Common myeloid progenitor, CD34-positive (primary cell): ENCODE measurements around the gene ASTN2.

Experiments
- CTCF ChIA-PET: fragments of 350-600 bp; sonication (Branson Sonifier 250); formaldehyde crosslinking; loops from one replicate; lab custom pipeline; 2021; ENCODE audit warnings: antibody characterized with exemption; lab: Charles Lee
- POLR2A ChIA-PET: fragments of 350-600 bp; sonication (Branson Sonifier 250); formaldehyde crosslinking; loops from one replicate; lab custom pipeline; 2021; ENCODE audit warnings: antibody characterized with exemption; lab: Charles Lee
- DNase-seq, 3 donors: peaks; one replicate each; pipeline versions ENCODE4 v3.0.0 to v3.0.0-alpha.2; 2013
- H3K27ac ChIP-seq, 2 experiments: 1 replicate in 1 of 2; 2 replicates in 1 of 2; pipeline ENCODE4 v1.7.0; 2013; ENCODE audit warnings: inconsistent platforms in 2 of 2, low read length in 2 of 2, mild to moderate bottlenecking in 2 of 2, low read depth in 1 of 2, moderate library complexity in 1 of 2; ENCODE audit not compliant: severe bottlenecking in 2 of 2, insufficient read depth in 1 of 2, poor library complexity in 1 of 2
- H3K27me3 ChIP-seq, 5 experiments: replicated peaks in 2 of 5; 1 replicate in 3 of 5; 2 replicates in 2 of 5; pipeline versions ENCODE4 v1.6.1 to v1.7.0; 2013; ENCODE audit warnings: low read length in 4 of 5, mild to moderate bottlenecking in 2 of 5, moderate library complexity in 2 of 5, inconsistent platforms in 1 of 5; ENCODE audit not compliant: insufficient read depth in 5 of 5, control insufficient read depth in 4 of 5
- H3K36me3 ChIP-seq, 4 experiments: 1 replicate in 2 of 4; 2 replicates in 2 of 4; pipeline versions ENCODE4 v1.6.1 to v1.7.0; 2013; ENCODE audit warnings: low read length in 3 of 4, control low read depth in 1 of 4, mild to moderate bottlenecking in 1 of 4; ENCODE audit not compliant: control insufficient read depth in 4 of 4, insufficient read depth in 4 of 4
- H3K4me1 ChIP-seq, 4 experiments: 1 replicate in 3 of 4; 2 replicates in 1 of 4; pipeline versions ENCODE4 v1.6.1 to v1.7.1; 2013; ENCODE audit warnings: low read length in 3 of 4, mild to moderate bottlenecking in 3 of 4, control low read depth in 1 of 4, inconsistent platforms in 1 of 4, moderate library complexity in 1 of 4; ENCODE audit not compliant: control insufficient read depth in 4 of 4, insufficient read depth in 4 of 4; ENCODE audit errors: control extremely low read depth in 1 of 4
- H3K4me3 ChIP-seq, 7 experiments: 1 replicate in 4 of 7; 2 replicates in 3 of 7; pipeline versions ENCODE4 v1.5.1 to v1.7.0; 2013; ENCODE audit warnings: mild to moderate bottlenecking in 7 of 7, low read length in 6 of 7, moderate library complexity in 6 of 7, inconsistent platforms in 2 of 7, low read depth in 2 of 7, control low read depth in 1 of 7; ENCODE audit not compliant: insufficient read depth in 4 of 7, control insufficient read depth in 1 of 7; ENCODE audit errors: extremely low read depth in 1 of 7
- H3K9me3 ChIP-seq, 5 experiments: 1 replicate in 4 of 5; 2 replicates in 1 of 5; pipeline versions ENCODE4 v1.6.1 to v1.7.1; 2013; ENCODE audit warnings: low read length in 4 of 5, mild to moderate bottlenecking in 2 of 5, inconsistent platforms in 1 of 5, low read depth in 1 of 5, moderate library complexity in 1 of 5; ENCODE audit not compliant: control insufficient read depth in 4 of 5, insufficient read depth in 2 of 5; ENCODE audit errors: control extremely low read depth in 1 of 5
- WGBS: methylation state at CpG from one replicate; pipeline ENCODE4 v1.1.5; 2013; ENCODE audit not compliant: insufficient coverage; 5-methylcytosine and 5-hydroxymethylcytosine counted together

Gene ASTN2

DNA sequence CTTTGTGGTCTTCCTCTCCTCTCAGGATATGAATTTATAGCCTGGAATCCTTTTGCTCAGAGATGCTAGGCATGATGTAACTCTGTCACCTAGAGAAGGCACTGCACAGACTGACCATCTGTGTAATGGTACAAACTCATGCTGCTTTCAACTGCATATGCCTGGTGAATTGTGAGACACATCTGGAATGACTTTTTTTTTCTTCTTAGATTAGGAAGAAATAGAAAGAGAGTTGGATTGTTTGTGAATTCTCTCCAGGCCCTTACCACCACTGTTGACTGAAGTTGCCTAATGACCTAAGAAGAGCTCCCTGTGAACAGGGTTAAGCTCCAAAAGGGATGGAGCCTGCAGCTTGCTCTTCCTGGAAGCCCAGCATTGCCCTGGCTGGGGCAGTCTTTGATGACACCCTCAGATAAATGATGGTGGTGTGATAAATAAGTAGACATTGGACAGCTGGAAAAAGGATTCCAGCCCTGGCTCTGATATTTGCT is 775.6 kb downstream of the ASTN2 start:
- ChIA-PET CTCF (no interaction called here), POLR2A (no interaction called here)
- H3K4me1 ChIP-seq, result no peaks in the 10 kb centered on the region
- no peak overlapping the region for H3K27ac ChIP-seq
- H3K36me3 ChIP-seq, result no peaks in the 10 kb centered on the region
- no peak for DNase-seq
- no peak overlapping the region for H3K4me3 ChIP-seq
- no peaks in the 10 kb centered on the region for H3K9me3 ChIP-seq
- no peaks in the 10 kb centered on the region for H3K27me3 ChIP-seq

DNA sequence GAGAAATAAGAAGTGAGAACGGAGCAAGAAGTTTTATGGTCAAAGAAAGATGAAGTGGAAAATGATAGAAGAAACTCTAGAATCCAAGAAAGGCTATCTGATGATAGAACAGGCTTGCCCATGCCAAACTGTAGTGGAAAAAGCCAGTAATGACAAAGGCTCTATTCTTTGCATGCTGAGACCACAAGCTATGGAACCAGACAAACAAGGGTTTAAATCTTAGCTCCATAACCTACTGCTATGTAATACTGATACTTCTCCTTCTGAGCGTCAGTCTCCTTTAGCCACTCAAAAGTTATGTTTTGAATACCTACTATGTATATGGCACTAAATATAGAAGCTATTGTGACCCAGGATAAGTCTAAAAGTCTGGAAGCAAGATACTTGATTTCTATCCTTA is 778.9 kb downstream of the ASTN2 start:
- DNase-seq, result no peak
- no peaks in the 10 kb centered on the region for H3K36me3 ChIP-seq
- WGBS, result 100% methylated on average over 1 of the region's 2 CpGs
- H3K4me3 ChIP-seq, result no peak overlapping the region
- no peaks in the 10 kb centered on the region for H3K4me1 ChIP-seq
- CTCF ChIA-PET, result interaction anchor here (1.3 to 1.5 kb wide), 2 partner anchors 11 to 13 kb away, joined by 3 to 4 read pairs; no protein-coding TSS in a partner anchor
- H3K27ac ChIP-seq, result no peak overlapping the region
- no peaks in the 10 kb centered on the region for H3K9me3 ChIP-seq
- POLR2A ChIA-PET, result no interaction called here
- no peaks in the 10 kb centered on the region for H3K27me3 ChIP-seq

DNA sequence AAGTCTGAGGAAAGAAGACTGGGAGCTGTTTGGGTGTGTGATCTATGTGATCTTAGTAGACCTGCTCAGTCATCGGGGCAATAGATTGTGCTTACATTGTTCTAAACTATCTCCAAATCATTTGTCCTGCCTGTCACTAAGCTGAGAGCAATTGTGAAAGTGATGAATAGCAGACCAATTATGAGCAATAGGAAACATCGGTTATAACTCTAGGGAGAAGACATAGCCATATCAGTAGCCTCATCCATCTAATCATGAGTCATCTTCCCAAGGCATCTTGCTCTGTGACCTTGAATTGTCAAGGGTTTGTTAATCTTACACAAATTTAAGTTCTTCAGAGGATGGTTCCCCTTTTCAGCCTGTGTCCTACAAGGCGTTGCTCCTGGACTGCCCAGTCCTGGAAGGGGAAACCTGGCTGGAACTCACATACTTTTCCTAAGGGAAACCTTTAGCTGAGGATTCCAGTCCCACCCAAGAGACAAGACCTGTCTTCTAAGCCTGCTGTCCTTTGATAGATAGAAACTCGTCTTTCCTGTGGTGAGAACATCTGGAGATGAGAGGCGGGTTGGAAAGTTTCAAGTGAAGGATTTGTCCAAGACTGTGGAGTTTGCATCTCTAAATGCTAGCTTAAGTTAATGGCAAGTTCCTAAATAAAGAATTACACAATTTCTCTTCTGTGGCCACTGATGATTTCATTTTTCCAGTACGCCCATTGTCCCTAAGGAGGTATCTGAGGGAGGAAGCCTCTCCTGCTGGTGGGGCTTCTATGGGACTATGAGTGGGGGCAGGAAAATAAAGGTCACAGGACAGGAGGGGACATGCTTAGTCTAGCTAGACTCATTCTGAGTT is 781.6 kb downstream of the ASTN2 start:
- no peak overlapping the region for H3K27ac ChIP-seq
- ChIA-PET CTCF (interaction anchor here (1.4 kb wide), 1 partner anchor 28 kb away, joined by 3 read pairs; no protein-coding TSS in a partner anchor), POLR2A (no interaction called here)
- no peak overlapping the region for H3K4me3 ChIP-seq
- DNase-seq, result no peak
- no peaks in the 10 kb centered on the region for H3K4me1 ChIP-seq
- H3K27me3 ChIP-seq, result no peaks in the 10 kb centered on the region
- 90% methylated on average over 2 of the region's 6 CpGs for WGBS
- no peaks in the 10 kb centered on the region for H3K9me3 ChIP-seq
- H3K36me3 ChIP-seq, result no peaks in the 10 kb centered on the region

DNA sequence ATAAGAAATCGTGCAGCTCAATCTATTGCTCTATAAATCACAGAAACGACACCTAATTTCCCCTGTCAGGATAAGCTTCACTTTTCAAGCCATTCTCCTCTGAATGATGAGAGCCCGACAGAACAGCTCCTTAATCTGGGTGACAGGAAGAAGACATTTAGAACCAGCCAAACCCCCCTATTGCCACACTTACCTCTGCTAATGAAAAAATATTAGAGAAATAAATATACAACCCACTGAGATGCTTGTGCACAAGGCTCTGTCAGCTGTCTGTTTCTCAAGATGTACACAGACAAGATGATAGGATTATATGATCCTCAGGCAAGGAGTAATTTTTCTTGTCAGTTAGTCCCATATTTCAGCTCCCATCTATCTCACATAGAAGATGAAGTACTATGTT is 785.2 kb downstream of the ASTN2 start:
- ChIA-PET POLR2A (no interaction called here), CTCF (no interaction called here)
- Histone ChIP-seq H3K9me3 (no peaks in the 10 kb centered on the region), H3K27me3 (no peaks in the 10 kb centered on the region), H3K36me3 (no peaks in the 10 kb centered on the region), H3K4me1 (no peaks in the 10 kb centered on the region), H3K27ac (no peak overlapping the region), H3K4me3 (no peak overlapping the region)
- DNase-seq, result no peak
- 80% methylated on average over 1 of the region's 3 CpGs for WGBS

DNA sequence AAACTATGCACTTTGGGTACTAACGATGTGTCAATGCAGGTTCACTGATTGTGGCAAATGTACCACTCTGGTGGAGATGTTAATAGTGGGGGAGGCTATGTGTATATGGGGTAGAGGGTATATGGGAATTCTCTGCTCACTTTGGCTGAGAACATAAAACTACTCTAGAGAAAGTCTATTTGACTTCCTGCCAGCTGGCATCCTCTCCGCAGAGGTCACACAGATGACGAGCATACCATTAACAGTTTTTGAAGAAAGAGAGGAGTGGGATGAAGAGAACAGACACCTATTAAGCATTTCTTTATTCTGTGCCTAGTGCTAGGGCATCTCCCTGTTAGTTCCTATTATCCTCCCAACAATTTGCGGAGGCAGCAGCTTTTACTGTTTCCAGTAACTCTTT is 786.1 kb downstream of the ASTN2 start:
- Histone ChIP-seq H3K27ac (no peak overlapping the region), H3K4me3 (no peak overlapping the region), H3K27me3 (no peaks in the 10 kb centered on the region), H3K36me3 (no peaks in the 10 kb centered on the region), H3K4me1 (no peaks in the 10 kb centered on the region), H3K9me3 (no peaks in the 10 kb centered on the region)
- CTCF ChIA-PET, result no interaction called here
- POLR2A ChIA-PET, result no interaction called here
- WGBS, result 85% methylated on average over 2 of the region's 4 CpGs
- no peak for DNase-seq

DNA sequence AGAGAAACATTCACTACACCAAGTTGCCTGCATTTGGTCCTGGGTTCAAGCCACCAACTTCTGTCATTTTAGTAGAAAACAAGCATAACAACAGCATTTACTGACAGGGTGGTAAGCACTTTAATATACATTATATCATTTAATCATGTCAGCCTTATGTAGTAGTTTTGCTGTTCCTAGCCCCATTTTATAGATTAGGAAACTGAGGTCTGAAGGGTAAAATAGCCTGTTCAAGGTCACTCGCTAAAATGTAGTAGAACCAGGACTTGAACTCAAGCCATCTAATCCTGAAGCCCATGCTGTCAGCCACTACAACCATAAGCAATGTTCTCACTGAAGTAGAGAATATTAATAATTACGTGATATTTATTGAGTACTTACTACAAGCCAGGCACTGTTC is 787.4 kb downstream of the ASTN2 start:
- Histone ChIP-seq H3K27ac (no peak overlapping the region), H3K36me3 (no peaks in the 10 kb centered on the region), H3K27me3 (no peaks in the 10 kb centered on the region), H3K4me3 (no peak overlapping the region), H3K9me3 (no peaks in the 10 kb centered on the region), H3K4me1 (no peaks in the 10 kb centered on the region)
- ChIA-PET POLR2A (no interaction called here), CTCF (no interaction called here)
- no peak for DNase-seq
- no CpG with 5 or more reads among the region's 2 CpGs for WGBS

DNA sequence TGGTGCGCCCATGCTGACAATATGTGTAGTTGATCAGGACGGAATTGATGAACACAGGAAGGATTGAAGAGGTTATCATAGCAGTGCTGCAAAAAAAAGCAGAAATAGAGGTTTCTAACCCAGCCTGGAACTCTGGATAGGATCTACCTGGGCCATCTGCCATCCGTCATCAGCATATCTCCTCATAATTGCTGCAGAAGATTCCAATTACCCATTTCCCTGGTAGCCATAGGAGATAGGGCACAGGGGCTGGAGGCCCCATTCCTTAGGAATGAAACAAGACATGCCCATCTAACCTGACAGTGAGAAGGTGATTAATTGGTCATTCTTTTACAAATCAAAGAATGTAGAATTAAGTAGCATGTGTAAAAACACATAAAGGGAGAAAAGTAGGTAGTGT is 788.1 kb downstream of the ASTN2 start:
- H3K4me1 ChIP-seq, result no peaks in the 10 kb centered on the region
- no peak overlapping the region for H3K4me3 ChIP-seq
- WGBS, result 100% methylated on average over 2 of the region's 3 CpGs
- no peak overlapping the region for H3K27ac ChIP-seq
- no peaks in the 10 kb centered on the region for H3K36me3 ChIP-seq
- H3K9me3 ChIP-seq, result no peaks in the 10 kb centered on the region
- CTCF ChIA-PET, result no interaction called here
- DNase-seq, result no peak
- no peaks in the 10 kb centered on the region for H3K27me3 ChIP-seq
- POLR2A ChIA-PET, result no interaction called here
